ENCODE results near the gene CPA4.

CPA4 gene

DNA sequence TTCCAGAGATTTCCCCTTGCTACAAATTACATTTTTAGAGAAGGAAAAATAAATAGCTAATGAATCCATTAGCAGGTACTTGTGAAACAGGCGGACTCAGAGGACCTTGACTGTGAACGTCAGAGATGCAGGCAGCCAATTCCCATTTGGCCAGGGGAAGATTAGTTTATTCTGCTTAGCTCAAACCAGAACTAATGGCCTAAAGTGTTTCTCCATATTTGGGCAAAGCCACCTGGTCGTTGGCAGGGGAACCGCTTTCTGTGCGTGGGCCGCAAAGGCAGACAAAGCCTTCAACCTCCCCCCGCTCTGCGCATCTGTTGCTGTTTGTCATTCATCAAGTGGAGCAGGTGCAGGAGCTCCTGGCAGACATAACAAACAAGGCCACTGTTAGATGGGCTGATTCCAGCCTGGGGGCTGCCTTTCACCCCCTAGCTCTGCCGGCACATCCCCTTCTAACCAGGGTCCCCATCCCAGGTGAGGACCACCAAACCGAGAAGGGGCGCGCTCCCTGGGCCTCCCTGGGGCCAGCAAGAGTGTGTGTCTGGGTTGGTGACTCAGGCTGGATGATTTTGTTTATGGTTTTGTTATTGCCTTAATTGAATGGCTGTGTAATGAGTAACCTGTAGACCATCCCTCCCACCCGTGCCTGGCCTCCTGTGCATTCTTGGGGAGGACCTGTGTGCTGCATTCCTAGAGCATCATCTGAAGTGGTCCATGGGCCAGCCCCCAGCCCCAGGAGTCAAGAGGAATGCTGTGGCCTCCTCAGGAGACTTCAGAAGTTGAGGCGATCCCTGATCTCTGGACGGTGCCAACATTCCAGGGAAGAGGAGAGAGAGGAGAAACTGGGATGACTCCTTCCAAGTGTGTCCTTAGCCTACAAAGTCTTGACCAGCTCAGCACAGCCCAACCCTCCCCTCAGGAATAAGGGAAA lies 72.8 kb downstream of the CPA4 start:
- DNase-seq (ENCODE audit: low read depth): peak; percentile 97
- no peak for TF ChIP-seq CTCF (conservative IDR thresholded peaks at IDR 0.05; ENCODE audit: low read length)
- no peak overlapping the region for H3K4me3 ChIP-seq (ENCODE audit: low read length)

DNA sequence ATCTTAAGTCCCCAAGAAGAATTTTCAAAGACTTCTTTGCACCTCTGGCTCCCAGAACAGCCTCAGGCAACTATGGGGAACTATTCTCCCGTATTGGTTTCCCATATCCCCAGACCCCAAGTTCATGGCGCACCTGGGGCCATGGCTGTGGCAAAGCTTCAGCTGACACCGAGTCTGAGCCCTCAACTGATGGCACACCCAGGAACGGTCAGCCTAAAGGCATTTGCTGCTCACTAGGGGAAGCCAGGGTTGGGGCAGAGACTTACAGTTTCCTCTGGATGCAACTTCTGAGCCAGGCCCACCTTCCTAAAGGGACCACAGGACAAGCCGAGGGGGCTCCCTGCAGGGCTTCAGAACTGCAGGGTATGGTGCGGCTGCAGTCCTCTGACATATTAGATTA lies 73.6 kb downstream of the CPA4 start:
- DNase-seq (ENCODE audit: low read depth): no peak
- no peak for TF ChIP-seq CTCF (conservative IDR thresholded peaks at IDR 0.05; ENCODE audit: low read length)
- H3K4me3 ChIP-seq (ENCODE audit: low read length): no peak overlapping the region

GRCh38 chr7:130367088-130367755 lies 74.3 kb downstream of the CPA4 start:
- no peak for TF ChIP-seq CTCF (conservative IDR thresholded peaks at IDR 0.05; ENCODE audit: low read length)
- no peak overlapping the region for H3K4me3 ChIP-seq (ENCODE audit: low read length)
- DNase-seq (ENCODE audit: low read depth): no peak

DNA sequence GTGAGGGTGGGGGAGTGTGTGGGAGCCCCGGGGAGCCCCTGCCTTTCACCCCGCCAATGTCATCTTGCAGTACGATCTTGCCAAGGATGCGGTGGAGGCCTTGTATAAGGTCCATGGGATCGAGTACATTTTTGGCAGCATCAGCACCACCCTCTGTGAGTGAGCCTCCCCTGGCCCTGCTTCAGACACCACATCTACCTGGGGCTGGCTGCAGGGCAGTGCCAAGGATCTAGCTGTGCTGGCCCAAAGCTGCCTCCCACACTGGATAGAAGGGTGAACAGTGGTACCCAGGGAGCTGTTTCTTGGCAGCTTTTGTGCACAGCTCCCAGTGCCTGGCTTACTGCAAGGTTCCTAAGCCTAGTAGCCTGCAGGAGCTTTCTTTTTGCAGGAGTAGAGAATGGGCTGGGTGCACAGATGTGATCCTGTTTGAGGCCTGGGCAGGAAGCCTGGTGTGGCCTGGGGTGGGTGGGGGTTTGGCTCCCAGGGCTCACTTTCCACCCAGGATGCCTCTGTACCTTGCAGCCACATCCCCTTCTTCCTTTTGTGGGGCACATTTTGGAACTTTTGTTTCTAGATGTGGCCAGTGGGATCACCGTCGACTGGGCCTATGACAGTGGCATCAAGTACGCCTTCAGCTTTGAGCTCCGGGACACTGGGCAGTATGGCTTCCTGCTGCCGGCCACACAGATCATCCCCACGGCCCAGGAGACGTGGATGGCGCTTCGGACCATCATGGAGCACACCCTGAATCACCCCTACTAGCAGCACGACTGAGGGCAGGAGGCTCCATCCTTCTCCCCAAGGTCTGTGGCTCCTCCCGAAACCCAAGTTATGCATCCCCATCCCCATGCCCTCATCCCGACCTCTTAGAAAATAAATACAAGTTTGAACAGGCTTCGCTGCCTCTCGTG lies 75.1 kb downstream of the CPA4 start:
- TF ChIP-seq CTCF (conservative IDR thresholded peaks at IDR 0.05; ENCODE audit: low read length): no peak
- no peak overlapping the region for H3K4me3 ChIP-seq (ENCODE audit: low read length)
- DNase-seq (ENCODE audit: low read depth): no peak

GRCh38 chr7:130369110-130369711 lies 76.2 kb downstream of the CPA4 start:
- DNase-seq (ENCODE audit: low read depth): peak; percentile 99
- H3K4me3 ChIP-seq (ENCODE audit: low read length): peak overlapping the region; percentile 4
- no peak for TF ChIP-seq CTCF (conservative IDR thresholded peaks at IDR 0.05; ENCODE audit: low read length)

DNA sequence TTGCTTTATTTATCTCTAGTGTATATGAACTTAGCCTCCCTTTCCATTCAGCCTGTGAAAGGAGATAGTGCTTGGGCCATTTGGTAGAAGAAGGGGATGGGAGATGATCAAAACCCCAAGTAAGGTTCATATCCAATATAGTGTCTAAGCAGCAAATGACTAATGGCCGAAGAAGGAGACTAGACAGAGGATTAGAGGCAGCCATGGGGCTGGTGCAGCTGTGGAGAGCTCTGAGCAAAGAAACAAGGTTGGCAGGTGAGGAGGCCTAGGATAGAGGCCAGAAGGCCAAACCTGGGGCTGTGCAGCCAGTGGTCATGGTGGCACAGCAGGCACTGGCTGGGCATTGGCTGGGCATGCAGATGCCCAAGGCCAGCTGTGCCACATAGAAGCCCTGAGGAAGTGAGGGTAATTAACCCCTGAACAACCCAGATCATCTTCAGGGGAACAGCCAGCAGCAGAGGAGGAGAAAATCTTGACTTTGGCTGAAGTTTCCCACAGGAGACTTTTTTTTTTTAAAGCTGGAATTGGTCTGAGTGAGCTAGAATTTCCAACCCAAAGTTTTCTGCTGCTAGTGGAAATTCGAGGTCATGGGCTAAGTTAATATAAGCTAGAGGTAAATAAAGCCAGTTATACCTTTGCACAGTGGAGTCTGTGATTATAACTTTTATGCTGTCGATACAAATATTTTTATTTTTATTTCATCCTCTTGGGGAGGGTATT lies 77.0 kb downstream of the CPA4 start:
- TF ChIP-seq CTCF (conservative IDR thresholded peaks at IDR 0.05; ENCODE audit: low read length): no peak
- DNase-seq (ENCODE audit: low read depth): no peak
- no peak overlapping the region for H3K4me3 ChIP-seq (ENCODE audit: low read length)

Data from AG10803 (cell line).